GM23338 (cell line): ENCODE measurements around the gene ELAVL2.

Experiments
- CREB1 ChIP-seq: fragments of 250-450 bp; sonication (Bioruptor Pico); IDR thresholded peaks from 2 replicates; pipeline ENCODE4 v1.5.0; 2020; ENCODE audit warnings: low read depth, mild to moderate bottlenecking, moderate library complexity
- ETS1 ChIP-seq: IDR thresholded peaks from 2 replicates; pipeline ENCODE4 v1.6.1; 2016; ENCODE audit warnings: antibody characterized with exemption
- EZH2 ChIP-seq: fragments of 200-600 bp; sonication (generic); IDR thresholded peaks from one replicate; pipeline ENCODE4 v1.8.0; 2017; ENCODE audit warnings: antibody characterized with exemption, mild to moderate bottlenecking, low read depth; ENCODE audit not compliant: unreplicated experiment
- EZH2phosphoT487 ChIP-seq: fragments of 200-600 bp; sonication (generic); IDR thresholded peaks from one replicate; pipeline ENCODE4 v1.8.1; 2018; ENCODE audit warnings: antibody characterized with exemption; ENCODE audit not compliant: unreplicated experiment
- JUNB ChIP-seq: IDR thresholded peaks from one replicate; pipeline ENCODE4 v1.6.1; 2016; ENCODE audit warnings: antibody characterized with exemption; ENCODE audit not compliant: unreplicated experiment
- NANOG ChIP-seq: IDR thresholded peaks from 2 replicates; pipeline ENCODE4 v1.6.1; 2016; ENCODE audit warnings: antibody characterized with exemption, borderline replicate concordance
- POLR2AphosphoS5 ChIP-seq: IDR thresholded peaks from 2 replicates; pipeline ENCODE4 v1.6.1; 2016; ENCODE audit warnings: antibody characterized with exemption, low read depth
- STAT1 ChIP-seq: IDR thresholded peaks from one replicate; pipeline ENCODE4 v1.6.1; 2016; ENCODE audit warnings: antibody characterized with exemption; ENCODE audit not compliant: unreplicated experiment
- ZNF114 ChIP-seq: fragments of 250-450 bp; sonication (Bioruptor Pico); IDR thresholded peaks from 2 replicates; pipeline ENCODE4 v1.5.0; 2020; ENCODE audit warnings: mild to moderate bottlenecking, moderate library complexity
- ZNF331 ChIP-seq: fragments of 250-450 bp; sonication (Bioruptor Pico); IDR thresholded peaks from 2 replicates; pipeline ENCODE4 v1.5.0; 2020; ENCODE audit warnings: low read depth, mild to moderate bottlenecking, moderate library complexity
- TF ChIP-seq, protein P1 (sequence below), 2 experiments: fragments of 200-600 bp in 1 of 2; sonication (generic) in 1 of 2; conservative IDR thresholded peaks; 2 replicates each; pipeline versions ENCODE4 v1.5.1 to v1.6.1; 2016 to 2017; ENCODE audit warnings: antibody characterized with exemption in 2 of 2, low read depth in 2 of 2, mild to moderate bottlenecking in 2 of 2, moderate library complexity in 1 of 2
- TF ChIP-seq, protein P2 (sequence below): IDR thresholded peaks from one replicate; pipeline ENCODE4 v1.6.1; 2018; ENCODE audit warnings: antibody characterized with exemption; ENCODE audit not compliant: unreplicated experiment
- TF ChIP-seq, protein P3 (sequence below): fragments of 250-450 bp; sonication (Bioruptor Pico); IDR thresholded peaks from 2 replicates; pipeline ENCODE4 v1.5.0; 2020; ENCODE audit warnings: mild to moderate bottlenecking, moderate library complexity

- TF ChIP-seq, protein P1, sequence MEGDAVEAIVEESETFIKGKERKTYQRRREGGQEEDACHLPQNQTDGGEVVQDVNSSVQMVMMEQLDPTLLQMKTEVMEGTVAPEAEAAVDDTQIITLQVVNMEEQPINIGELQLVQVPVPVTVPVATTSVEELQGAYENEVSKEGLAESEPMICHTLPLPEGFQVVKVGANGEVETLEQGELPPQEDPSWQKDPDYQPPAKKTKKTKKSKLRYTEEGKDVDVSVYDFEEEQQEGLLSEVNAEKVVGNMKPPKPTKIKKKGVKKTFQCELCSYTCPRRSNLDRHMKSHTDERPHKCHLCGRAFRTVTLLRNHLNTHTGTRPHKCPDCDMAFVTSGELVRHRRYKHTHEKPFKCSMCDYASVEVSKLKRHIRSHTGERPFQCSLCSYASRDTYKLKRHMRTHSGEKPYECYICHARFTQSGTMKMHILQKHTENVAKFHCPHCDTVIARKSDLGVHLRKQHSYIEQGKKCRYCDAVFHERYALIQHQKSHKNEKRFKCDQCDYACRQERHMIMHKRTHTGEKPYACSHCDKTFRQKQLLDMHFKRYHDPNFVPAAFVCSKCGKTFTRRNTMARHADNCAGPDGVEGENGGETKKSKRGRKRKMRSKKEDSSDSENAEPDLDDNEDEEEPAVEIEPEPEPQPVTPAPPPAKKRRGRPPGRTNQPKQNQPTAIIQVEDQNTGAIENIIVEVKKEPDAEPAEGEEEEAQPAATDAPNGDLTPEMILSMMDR (conservative IDR thresholded peaks at IDR 0.05; ENCODE audit: low read depth in 2 of 2), result no peak
- no peak for TF ChIP-seq EZH2
- TF ChIP-seq, protein P2, sequence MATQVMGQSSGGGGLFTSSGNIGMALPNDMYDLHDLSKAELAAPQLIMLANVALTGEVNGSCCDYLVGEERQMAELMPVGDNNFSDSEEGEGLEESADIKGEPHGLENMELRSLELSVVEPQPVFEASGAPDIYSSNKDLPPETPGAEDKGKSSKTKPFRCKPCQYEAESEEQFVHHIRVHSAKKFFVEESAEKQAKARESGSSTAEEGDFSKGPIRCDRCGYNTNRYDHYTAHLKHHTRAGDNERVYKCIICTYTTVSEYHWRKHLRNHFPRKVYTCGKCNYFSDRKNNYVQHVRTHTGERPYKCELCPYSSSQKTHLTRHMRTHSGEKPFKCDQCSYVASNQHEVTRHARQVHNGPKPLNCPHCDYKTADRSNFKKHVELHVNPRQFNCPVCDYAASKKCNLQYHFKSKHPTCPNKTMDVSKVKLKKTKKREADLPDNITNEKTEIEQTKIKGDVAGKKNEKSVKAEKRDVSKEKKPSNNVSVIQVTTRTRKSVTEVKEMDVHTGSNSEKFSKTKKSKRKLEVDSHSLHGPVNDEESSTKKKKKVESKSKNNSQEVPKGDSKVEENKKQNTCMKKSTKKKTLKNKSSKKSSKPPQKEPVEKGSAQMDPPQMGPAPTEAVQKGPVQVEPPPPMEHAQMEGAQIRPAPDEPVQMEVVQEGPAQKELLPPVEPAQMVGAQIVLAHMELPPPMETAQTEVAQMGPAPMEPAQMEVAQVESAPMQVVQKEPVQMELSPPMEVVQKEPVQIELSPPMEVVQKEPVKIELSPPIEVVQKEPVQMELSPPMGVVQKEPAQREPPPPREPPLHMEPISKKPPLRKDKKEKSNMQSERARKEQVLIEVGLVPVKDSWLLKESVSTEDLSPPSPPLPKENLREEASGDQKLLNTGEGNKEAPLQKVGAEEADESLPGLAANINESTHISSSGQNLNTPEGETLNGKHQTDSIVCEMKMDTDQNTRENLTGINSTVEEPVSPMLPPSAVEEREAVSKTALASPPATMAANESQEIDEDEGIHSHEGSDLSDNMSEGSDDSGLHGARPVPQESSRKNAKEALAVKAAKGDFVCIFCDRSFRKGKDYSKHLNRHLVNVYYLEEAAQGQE, result no peak
- no peak for TF ChIP-seq EZH2phosphoT487
- TF ChIP-seq POLR2AphosphoS5, result no peak
- no peak for TF ChIP-seq JUNB
- no peak for TF ChIP-seq ETS1
- no peak for TF ChIP-seq NANOG
- TF ChIP-seq CREB1 (CRISPR knock-in tag), result no peak
- TF ChIP-seq STAT1, result no peak
- no peak for TF ChIP-seq ZNF114 (CRISPR knock-in tag)
- TF ChIP-seq, protein P3, sequence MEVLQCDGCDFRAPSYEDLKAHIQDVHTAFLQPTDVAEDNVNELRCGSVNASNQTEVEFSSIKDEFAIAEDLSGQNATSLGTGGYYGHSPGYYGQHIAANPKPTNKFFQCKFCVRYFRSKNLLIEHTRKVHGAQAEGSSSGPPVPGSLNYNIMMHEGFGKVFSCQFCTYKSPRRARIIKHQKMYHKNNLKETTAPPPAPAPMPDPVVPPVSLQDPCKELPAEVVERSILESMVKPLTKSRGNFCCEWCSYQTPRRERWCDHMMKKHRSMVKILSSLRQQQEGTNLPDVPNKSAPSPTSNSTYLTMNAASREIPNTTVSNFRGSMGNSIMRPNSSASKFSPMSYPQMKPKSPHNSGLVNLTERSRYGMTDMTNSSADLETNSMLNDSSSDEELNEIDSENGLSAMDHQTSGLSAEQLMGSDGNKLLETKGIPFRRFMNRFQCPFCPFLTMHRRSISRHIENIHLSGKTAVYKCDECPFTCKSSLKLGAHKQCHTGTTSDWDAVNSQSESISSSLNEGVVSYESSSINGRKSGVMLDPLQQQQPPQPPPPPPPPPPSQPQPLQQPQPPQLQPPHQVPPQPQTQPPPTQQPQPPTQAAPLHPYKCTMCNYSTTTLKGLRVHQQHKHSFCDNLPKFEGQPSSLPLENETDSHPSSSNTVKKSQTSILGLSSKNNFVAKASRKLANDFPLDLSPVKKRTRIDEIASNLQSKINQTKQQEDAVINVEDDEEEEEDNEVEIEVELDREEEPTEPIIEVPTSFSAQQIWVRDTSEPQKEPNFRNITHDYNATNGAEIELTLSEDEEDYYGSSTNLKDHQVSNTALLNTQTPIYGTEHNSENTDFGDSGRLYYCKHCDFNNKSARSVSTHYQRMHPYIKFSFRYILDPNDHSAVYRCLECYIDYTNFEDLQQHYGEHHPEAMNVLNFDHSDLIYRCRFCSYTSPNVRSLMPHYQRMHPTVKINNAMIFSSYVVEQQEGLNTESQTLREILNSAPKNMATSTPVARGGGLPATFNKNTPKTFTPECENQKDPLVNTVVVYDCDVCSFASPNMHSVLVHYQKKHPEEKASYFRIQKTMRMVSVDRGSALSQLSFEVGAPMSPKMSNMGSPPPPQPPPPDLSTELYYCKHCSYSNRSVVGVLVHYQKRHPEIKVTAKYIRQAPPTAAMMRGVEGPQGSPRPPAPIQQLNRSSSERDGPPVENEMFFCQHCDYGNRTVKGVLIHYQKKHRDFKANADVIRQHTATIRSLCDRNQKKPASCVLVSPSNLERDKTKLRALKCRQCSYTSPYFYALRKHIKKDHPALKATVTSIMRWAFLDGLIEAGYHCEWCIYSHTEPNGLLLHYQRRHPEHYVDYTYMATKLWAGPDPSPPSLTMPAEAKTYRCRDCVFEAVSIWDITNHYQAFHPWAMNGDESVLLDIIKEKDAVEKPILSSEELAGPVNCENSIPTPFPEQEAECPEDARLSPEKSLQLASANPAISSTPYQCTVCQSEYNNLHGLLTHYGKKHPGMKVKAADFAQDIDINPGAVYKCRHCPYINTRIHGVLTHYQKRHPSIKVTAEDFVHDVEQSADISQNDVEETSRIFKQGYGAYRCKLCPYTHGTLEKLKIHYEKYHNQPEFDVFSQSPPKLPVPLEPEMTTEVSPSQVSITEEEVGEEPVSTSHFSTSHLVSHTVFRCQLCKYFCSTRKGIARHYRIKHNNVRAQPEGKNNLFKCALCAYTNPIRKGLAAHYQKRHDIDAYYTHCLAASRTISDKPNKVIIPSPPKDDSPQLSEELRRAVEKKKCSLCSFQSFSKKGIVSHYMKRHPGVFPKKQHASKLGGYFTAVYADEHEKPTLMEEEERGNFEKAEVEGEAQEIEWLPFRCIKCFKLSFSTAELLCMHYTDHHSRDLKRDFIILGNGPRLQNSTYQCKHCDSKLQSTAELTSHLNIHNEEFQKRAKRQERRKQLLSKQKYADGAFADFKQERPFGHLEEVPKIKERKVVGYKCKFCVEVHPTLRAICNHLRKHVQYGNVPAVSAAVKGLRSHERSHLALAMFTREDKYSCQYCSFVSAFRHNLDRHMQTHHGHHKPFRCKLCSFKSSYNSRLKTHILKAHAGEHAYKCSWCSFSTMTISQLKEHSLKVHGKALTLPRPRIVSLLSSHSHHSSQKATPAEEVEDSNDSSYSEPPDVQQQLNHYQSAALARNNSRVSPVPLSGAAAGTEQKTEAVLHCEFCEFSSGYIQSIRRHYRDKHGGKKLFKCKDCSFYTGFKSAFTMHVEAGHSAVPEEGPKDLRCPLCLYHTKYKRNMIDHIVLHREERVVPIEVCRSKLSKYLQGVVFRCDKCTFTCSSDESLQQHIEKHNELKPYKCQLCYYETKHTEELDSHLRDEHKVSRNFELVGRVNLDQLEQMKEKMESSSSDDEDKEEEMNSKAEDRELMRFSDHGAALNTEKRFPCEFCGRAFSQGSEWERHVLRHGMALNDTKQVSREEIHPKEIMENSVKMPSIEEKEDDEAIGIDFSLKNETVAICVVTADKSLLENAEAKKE (CRISPR knock-in tag), result no peak
- no peak for TF ChIP-seq ZNF331 (CRISPR knock-in tag)
These were observed 84.7 kb downstream of the ELAVL2 start for GRCh38 chr9:23741351-23741750.
